Limb (tissue), 2 donors: ENCODE data around the gene SRL.
"Not testable (repeated sequence)": the region's sequence is repeated elsewhere in the genome, so short reads cannot be mapped to it uniquely, and the experiment has no call there.

Source experiments
- DNase-seq, 2 donors: peaks; one replicate each; pipeline ENCODE4 v3.0.0-alpha.2; 2016; ENCODE audit errors: extremely low spot score in 2 of 2

The SRL gene

DNA sequence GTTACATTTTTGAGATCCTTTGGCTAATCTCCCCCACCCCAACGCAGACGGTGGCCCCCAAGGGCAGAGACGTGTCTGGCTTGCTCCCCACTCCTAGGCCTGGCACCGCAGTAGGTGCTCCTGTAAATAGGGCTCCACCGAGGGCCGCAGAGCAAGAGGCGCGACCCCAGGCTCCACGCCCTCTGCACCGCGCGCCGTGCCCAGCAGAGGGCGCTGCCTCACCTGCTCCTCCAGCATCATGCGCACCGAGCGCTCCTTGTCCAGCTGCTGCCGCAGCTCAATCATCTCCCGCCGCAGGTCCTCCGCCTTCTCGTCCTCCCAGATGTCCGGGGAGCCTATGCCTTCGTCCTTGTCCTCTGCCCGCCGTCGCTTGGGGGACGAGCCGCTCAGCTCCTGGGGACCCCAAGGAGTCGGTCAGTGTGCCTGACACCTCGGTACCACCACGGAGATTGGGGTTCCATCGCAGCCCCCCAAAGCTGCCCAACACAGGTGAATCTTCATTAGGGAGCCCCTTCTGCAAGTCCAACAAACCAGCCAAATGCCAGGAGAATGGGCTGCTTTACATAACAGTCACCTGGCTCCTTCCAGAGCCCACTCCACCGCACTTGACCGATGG is 19.8 kb upstream of the SRL start:
- peak in 1 of 2 donors; percentile 63 for DNase-seq

- DNase-seq: no peak
Measured at GRCh38 chr16:4260360-4260759, 18.5 kb upstream of the SRL start.

DNA sequence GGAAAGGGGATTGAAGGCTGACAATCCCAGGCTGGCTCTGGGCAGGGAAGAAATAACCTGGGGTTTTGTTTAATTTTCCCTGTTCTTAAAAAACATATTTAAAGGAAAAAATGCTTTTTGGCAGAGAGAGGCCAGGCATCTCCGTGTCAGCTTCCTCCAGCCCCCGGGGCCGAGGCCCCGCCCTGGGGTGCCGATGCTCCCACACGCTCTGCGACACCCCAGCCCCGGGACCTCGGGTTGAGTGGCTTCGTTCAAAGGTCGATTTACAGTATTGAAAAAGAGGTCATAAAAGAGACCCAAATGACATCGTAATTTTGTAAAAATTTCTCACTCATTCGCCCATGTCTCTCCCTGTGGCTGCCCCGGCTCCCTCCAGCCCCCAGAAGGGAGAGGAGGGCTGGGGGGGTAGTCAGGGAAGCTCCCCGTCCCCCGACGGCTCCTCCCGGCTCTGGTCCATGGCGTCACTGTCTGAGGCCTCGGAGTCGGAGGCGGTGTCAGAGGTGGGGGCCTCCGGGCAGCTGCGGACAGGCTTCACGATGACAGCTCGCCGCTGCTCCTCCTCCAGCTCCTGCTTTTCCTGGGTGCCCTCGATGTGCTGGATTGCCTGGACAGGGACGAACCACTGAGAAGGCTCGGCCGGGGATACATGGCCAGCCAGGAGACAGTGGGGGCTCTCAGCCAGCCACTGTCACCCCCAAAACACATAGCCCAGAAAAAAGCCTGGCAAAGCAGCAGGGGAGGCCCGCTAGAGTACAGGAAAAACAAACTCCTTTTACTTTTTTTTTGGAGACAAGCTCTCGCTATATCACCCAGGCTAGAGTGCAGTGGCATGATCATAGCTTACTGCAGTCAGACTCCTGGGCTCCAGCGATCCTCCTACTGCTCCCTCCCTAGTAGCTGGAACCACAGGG is 16.0 kb upstream of the SRL start:
- peak in 1 of 2 donors; percentile 38 for DNase-seq

- peak; percentile 99 to 100 for DNase-seq
Measured at GRCh38 chr16:4253394-4254150, 11.7 kb upstream of the SRL start.

DNA sequence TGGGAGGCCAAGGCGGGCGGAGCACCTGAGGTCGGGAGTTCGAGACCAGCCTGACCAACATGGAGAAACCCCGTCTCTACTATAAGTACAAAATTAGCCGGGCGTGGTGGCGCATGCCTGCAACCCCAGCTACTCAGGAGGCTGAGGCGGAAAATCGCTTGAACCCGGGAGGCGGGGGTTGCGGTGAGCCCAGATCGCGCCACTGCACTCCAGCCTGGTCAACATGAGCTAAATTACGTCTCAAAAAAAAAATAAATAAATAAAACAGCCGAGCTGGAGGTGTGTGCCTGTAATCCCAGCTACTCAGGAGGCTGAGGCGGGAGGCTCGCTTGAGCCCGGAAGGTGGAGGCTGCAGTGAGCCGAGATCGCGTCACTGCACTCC is 11.1 kb upstream of the SRL start:
- not testable (repeated sequence) for DNase-seq

DNA sequence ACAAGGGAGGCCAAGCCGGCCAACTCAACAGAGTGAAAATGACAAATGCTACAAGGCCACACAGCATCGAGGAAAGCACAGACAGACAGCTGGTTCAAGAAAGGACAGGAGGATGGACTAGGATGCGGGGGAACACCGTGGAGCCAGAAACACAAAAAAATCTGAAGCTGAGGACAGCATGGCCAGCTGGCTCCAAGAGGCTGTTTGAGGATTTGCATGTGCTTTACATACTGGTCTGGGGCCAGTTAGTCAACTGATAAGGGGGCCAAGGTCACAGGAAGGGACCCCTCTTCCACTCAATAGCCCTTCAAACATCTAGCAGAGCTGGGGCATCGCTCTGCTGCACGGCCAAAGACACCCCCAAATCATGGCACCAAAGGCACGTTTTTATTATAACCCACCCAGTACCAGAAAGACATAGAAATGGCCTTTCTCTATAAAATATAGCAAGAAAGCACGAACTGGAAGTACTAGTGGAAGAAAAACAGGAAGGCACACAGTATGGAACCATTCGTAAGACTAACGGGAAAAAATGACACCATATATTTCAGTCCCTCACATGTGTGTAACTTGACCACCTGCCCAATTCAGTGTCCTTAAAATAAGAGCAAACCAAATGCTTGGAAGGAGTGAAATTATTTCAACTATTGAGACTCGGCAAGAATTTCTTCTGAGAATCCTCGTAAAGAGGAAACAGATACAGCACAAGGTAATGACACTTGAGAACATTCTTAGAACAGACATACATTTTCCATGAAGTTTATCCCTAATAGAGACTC is 7.8 kb upstream of the SRL start:
- no peak for DNase-seq

- DNase-seq: no peak
Measured at GRCh38 chr16:4247460-4247784, 5.5 kb upstream of the SRL start.

DNA sequence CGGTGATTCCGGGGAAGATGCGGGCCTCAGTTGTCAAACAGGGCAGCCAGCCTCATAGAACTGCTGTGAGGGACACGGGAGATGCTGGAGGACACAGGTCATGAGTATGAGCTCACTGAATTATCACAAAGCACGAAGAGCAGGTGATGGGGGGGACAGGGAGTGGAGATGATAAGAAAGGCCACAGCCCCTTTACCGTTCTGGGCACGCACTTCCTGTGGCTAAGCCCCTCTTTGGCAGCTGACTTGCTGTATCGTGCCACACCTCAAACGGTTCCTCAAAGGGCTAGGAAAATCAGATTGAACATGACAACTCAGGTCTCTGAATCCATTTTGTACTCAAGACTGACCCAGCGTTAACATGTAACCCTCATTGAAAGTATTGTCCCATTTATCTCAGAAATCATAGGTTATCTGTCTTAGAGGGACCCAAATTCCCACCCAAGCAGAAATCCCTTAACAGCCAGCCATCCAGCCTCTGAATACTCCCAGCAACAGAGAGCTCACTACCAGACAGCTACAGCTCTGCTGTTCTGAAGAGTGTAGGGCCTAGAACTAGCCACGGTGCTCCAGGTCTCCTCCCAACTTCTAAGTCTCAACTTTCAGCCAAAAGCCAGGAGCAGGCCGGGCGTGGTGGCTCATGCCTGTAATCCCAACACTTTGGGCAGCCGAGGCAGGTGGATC is 5.0 kb upstream of the SRL start:
- no peak for DNase-seq

- DNase-seq: peak in 1 of 2 donors; percentile 57
Measured at GRCh38 chr16:4245077-4245791, 3.4 kb upstream of the SRL start.

DNA sequence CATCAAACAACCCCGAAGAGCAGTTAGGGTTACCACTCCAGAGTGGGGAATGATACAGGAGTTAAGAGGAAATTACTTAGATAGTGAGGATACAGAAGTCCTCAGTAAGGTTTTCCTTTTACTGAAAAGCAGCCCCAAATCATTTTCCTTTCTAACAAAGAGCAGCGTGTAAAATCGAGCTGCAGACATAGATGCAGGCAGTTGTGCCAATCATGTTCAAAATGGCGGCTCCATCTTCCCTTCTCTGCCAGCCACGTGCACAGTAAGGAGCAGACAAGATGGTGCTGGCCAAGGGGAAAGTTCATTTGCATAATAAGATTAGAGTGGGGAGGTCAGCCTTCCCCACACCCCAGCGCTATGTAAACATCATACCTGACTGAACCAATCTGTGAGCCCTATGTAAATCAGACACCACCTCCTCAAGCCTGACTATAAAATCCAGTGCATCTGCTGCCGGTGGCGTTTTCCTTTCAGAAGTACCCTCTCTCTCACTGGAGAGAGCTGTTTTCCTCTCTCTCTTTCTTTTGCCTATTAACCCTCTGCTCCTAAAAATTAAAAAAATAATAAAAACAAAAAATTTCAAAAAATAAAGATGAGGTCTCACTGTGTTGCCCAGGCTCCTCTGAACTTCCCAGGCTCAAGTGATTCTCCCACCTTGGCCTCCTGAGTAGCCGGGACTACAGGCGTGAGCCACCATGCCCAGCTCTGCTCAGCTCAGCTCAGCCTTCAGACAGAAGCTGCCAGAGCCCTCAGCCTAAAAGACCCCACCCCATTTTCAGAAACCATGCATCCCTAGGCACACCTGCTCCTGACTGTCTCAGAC is 2.6 kb upstream of the SRL start:
- peak in 1 of 2 donors; percentile 53 for DNase-seq

DNA sequence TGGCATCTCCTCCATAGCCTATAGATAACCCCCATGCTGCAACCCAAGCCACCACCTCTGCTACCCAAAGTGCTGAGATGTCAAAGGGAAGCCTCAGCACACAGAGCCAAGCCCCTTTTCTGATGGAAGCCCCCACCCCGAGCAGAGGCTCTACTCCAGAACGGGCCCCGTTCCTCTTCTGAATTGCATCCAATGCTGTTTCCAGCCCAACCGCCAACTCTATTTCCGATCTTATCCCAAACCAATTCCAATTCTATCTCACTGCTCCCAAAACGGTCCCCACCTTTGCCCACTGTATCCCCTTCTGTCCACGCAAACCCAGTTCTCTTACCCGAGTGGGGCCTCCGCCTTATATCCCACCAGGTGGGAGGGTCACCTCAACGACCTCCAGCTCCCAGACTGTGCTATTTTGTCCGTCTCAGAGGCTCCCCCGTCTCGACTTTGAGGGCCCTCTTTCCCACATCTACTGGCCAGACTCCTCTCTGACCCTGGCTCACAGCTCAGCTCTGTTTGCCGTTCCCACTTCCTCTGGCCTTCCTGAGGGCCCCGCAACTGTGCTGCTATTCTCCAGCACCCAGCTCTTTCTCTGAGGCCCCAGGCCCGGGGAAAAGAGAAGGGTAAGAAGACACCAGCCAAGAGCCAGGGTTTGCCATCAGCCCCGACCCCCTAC is 487 bp downstream of the SRL start:
- no peak for DNase-seq

DNA sequence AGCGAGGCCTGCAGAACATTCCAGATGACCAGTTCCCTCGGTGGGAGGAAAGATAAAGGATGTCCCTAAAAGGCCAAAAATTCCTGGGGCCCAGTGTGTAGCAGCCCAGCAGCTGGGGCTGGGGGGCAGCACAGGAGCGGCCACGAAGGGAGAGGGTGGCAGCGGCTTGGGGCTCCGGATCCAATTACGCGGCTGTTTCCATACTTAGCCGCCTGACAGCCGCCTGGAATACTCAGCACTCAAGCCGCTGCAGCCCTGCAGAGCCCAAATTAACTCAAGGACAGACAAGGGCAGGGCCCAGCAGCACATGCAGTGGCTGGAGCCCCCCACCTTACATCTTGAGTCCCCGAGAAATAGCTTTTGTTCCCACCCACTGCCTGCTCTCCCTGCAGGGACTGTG is 1.3 kb downstream of the SRL start:
- peak in 1 of 2 donors; percentile 60 for DNase-seq

DNA sequence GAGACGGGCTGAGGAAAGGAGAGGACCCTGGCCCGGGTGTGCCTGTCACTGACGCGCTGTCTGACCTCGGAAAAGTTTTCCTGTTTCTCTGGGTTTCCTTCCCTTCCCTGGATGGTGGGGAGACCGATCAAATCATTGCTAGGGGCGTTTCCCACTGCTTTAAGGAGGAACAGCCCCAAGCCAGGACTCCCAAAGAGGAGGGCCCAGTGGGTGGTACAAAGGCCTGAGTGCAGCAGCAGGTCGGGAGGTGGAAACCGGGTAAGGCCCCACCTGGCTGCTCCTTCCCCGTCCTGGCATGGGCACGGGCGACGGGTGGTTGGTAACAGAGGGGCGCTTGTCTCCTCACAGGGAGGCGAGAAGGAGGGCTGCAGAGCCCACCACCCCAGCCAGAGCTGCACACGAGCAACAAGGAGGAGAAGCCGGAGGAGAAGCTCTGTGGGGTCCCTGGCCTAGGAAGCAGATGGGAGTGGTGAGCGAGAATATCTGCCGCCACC is 2.2 kb downstream of the SRL start:
- peak in 1 of 2 donors; percentile 37 for DNase-seq

- DNase-seq: peak in 1 of 2 donors; percentile 50
Measured at GRCh38 chr16:4239020-4239419, 2.9 kb downstream of the SRL start.

- DNase-seq: no peak
Measured at GRCh38 chr16:4233431-4233830, 8.4 kb downstream of the SRL start.

DNA sequence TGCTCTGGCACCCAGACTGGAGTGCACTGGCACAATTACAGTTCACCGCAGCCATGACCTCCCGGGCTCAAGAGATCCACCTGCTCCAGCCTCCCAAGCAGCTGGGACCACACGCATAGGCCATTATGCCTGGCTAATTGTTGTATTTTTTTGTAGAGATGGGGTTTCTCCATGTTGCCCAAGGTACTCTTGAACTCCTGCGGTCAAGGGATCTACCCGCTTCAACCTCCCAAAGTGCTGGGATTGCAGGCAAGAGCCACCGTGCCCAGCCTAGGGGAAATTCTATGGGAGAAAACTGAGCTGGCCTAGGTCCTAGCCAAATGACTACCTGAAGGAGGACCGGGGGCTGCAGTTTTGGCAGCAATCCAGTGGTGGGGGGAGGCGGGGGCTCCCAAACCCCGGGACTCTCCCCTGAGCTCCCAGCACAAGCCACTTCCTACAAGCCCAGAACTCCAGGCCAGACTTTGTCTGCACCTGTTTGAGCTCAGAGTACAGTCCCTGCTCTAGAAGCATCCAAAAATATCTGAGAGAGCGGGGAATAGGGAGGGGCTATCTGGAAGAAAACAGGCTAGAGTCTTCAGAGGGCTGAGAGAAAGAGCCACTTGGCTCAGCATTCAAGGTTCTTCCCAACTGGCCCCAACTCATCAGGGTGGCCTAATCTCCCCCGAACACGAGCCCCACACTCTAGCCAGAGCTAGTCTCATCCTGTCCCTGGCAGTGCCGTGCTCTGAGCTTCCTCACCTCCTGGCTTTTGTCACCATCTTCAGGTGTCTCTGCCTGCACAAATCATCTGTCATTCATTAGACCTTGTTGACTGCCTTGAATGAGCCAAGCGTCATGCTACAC is 9.1 kb downstream of the SRL start:
- DNase-seq: peak in 1 of 2 donors; percentile 75

DNA sequence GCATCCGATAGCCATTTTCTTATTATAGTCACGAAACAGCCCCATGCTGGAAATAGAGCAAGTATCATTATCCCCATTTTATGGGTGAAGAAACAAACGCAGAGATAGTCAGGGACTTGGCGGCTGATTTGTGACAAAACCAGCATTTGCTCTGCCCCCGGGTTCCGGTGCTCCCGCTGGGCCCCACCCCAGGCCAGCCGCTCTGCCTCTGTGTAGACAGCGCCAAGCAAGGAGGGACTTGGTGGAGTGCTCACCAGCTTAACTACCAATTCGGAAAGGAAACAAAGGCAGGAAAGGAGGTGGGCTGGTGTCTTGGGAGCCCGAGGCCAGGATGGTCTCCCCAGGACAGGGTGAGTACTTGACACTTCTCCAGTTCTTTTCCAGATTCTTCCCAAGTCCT is 10.0 kb downstream of the SRL start:
- DNase-seq: no peak

DNA sequence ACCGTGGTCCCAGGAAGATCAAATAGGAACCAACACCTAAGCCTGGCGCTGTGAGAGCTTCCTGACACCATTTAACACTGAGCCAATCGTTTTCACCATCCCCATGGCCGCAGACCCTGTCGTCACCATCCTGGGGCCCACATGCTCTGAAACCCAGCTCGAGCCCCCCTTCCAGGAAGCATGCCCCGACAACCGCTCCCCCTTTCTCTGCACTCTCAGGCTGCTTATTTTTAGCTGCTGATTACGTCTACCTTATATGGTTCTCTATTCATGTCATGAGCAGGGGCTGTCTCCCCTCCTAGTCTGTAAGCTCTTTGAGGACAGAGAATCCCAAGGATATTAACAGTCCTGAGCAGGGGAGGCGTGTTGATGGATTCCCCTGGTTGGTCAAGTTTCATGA is 10.5 kb downstream of the SRL start:
- no peak for DNase-seq
